Measurements from ENCODE around the gene CASZ1.

CASZ1 gene

DNA sequence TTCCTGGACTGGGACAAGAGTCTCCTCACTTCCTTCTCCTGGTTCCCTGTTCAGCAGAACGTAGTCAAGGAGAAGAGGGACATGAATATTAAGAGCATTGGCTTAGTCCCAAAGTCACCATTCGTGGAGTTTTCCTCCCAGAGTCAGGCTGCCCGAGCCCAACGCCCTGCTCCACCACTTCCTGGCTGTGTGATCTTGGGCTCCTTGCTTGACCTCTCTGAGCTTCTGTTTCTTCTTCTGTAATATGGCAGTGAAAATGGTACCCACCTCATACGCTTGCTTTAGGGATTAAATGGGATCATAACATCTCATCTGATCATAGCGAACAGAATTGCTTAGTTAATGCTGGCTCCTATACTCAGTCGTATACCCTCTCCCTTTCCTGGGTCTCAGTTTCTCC lies 12.0 kb upstream of the CASZ1 start:
- H3K9me3 ChIP-seq (ENCODE audit: low read length), result no peaks in the 10 kb centered on the region

GRCh38 chr1:10806966-10807365 lies 10.5 kb upstream of the CASZ1 start:
- H3K4me3 ChIP-seq (ENCODE audit: low read depth in 1 of 2, low read length in 2 of 2), result no peak overlapping the region
- H3K4me1 ChIP-seq (ENCODE audit: insufficient read depth, low read length), result no peaks in the 10 kb centered on the region
- no peak overlapping the region for H3K9ac ChIP-seq (ENCODE audit: low read length)
- H3K9me3 ChIP-seq (ENCODE audit: low read length), result no peaks in the 10 kb centered on the region
- H3K36me3 ChIP-seq (ENCODE audit: insufficient read depth, low read length), result no peaks in the 10 kb centered on the region
- no peak overlapping the region for H3K27ac ChIP-seq (ENCODE audit: low read depth, low read length)
- peaks cover 0 to 9% of the 10 kb centered on the region in 2 donors for H3K27me3 ChIP-seq (ENCODE audit: control insufficient read depth in 1 of 2, insufficient read depth in 2 of 2, low read length in 2 of 2)

More for the DNA sequence above, 12.0 kb upstream of the CASZ1 start:
- no peaks in the 10 kb centered on the region for H3K36me3 ChIP-seq (ENCODE audit: insufficient read depth, low read length)
- H3K9ac ChIP-seq (ENCODE audit: low read length), result no peak overlapping the region
- no peak overlapping the region for H3K27ac ChIP-seq (ENCODE audit: low read depth, low read length)
- H3K27me3 ChIP-seq (ENCODE audit: control insufficient read depth in 1 of 2, insufficient read depth in 2 of 2, low read length in 2 of 2), result peaks cover 0 to 5% of the 10 kb centered on the region in 2 donors
- no peaks in the 10 kb centered on the region for H3K4me1 ChIP-seq (ENCODE audit: insufficient read depth, low read length)
- no peak overlapping the region for H3K4me3 ChIP-seq (ENCODE audit: low read depth in 1 of 2, low read length in 2 of 2)

DNA sequence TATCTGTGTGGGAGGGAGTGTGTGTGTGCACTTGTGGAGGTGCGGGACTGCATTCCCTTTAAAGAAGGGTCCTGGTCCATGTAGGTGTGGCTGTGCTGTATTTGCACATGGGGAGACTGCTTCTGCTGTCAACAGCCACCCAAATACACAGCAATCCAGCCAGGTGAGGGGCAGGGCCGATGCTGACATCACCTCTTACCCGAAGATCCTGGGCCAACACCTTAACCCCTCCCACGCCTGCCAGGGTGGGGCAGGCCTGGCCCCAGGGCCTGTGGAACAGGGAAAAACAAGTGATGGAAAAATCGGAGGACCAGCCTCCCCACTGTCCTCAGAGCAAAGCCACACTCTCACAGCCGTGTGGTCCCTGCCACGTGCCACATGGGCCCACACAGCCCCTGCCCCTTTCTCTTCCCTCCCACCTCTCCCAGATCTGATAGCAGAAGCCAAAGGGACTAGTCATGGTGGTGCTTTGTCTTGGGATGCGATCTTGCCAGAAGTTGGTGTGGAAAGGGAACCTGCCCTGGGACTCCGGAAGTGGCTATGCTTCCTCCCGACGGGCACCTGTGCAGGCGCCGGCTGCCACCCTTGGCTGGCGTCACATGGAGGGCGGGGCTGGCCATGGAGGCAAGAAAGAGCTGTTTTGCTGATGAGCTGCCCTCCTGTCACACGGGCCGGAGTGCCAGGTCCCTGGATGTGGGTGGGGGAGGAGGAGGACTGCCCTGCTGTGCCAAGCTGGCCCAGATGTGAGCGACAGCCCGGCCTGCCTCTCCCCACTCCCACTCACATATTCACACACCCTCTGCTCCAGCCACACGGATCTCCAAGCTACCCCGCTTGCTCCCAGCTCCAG lies 7.8 kb upstream of the CASZ1 start:
- Histone ChIP-seq H3K4me1 (ENCODE audit: insufficient read depth, low read length) (no peaks in the 10 kb centered on the region), H3K9me3 (ENCODE audit: low read length) (no peaks in the 10 kb centered on the region), H3K4me3 (ENCODE audit: low read depth in 1 of 2, low read length in 2 of 2) (no peak overlapping the region), H3K36me3 (ENCODE audit: insufficient read depth, low read length) (no peaks in the 10 kb centered on the region), H3K9ac (ENCODE audit: low read length) (no peak overlapping the region), H3K27me3 (ENCODE audit: control insufficient read depth in 1 of 2, insufficient read depth in 2 of 2, low read length in 2 of 2) (peaks cover 0 to 9% of the 10 kb centered on the region in 2 donors), H3K27ac (ENCODE audit: low read depth, low read length) (no peak overlapping the region)

- Histone ChIP-seq H3K27ac (ENCODE audit: low read depth, low read length) (no peak overlapping the region), H3K27me3 (ENCODE audit: control insufficient read depth in 1 of 2, insufficient read depth in 2 of 2, low read length in 2 of 2) (peaks cover 0 to 5% of the 10 kb centered on the region in 2 donors), H3K4me3 (ENCODE audit: low read depth in 1 of 2, low read length in 2 of 2) (no peak overlapping the region), H3K9me3 (ENCODE audit: low read length) (no peaks in the 10 kb centered on the region), H3K4me1 (ENCODE audit: insufficient read depth, low read length) (no peaks in the 10 kb centered on the region), H3K9ac (ENCODE audit: low read length) (no peak overlapping the region), H3K36me3 (ENCODE audit: insufficient read depth, low read length) (no peaks in the 10 kb centered on the region)
These were observed 6.7 kb upstream of the CASZ1 start for GRCh38 chr1:10802944-10803715.

DNA sequence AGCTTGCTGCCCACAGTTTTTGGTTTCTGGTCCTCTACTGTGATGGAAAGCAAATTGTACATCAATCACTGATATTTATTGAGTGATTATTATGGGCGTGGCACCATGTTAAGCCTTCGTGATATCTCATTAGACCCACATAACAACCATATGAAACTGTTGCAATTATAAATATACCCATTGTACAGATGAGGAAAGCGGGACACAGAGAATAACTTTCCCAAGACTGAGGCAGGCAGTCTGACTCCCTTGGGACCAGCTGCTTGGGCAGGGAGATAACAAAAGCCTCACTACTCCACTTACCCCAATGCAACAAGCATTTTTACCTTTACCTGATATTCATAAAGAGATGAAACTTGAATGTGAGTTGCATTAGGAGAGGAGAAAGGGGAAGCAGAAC lies 4.3 kb upstream of the CASZ1 start:
- Histone ChIP-seq H3K4me3 (ENCODE audit: low read depth in 1 of 2, low read length in 2 of 2) (no peak overlapping the region), H3K9ac (ENCODE audit: low read length) (no peak overlapping the region)

DNA sequence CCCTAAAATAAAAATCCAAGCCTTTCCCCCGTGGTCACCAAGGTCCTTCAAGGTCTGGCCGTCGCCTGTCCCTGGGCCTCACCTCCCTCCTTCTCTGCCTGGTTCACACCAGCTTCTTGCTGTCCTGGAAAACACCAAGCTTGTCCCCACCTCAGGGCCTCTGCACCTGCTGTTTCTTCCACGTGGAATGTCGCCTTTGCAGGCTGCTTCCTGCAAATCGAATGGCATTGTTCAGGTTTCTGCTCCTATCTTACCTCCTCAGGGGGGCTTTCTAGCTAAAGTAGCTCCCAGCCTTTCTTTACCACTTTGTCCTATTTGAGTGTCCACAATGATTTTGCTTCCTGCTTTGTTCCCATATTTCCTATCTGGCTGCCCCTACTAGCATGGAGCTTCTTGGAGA lies 3.3 kb upstream of the CASZ1 start:
- no peaks in the 10 kb centered on the region for H3K36me3 ChIP-seq (ENCODE audit: insufficient read depth, low read length)
- H3K9ac ChIP-seq (ENCODE audit: low read length), result no peak overlapping the region
- peaks cover 0 to 9% of the 10 kb centered on the region in 2 donors for H3K27me3 ChIP-seq (ENCODE audit: control insufficient read depth in 1 of 2, insufficient read depth in 2 of 2, low read length in 2 of 2)
- H3K9me3 ChIP-seq (ENCODE audit: low read length), result no peaks in the 10 kb centered on the region
- no peak overlapping the region for H3K27ac ChIP-seq (ENCODE audit: low read depth, low read length)
- no peaks in the 10 kb centered on the region for H3K4me1 ChIP-seq (ENCODE audit: insufficient read depth, low read length)
- H3K4me3 ChIP-seq (ENCODE audit: low read depth in 1 of 2, low read length in 2 of 2), result no peak overlapping the region

More for the DNA sequence above, 4.3 kb upstream of the CASZ1 start:
- H3K4me1 ChIP-seq (ENCODE audit: insufficient read depth, low read length), result no peaks in the 10 kb centered on the region
- peaks cover 0 to 4% of the 10 kb centered on the region in 2 donors for H3K27me3 ChIP-seq (ENCODE audit: control insufficient read depth in 1 of 2, insufficient read depth in 2 of 2, low read length in 2 of 2)
- H3K9me3 ChIP-seq (ENCODE audit: low read length), result no peaks in the 10 kb centered on the region
- H3K27ac ChIP-seq (ENCODE audit: low read depth, low read length), result no peak overlapping the region
- H3K36me3 ChIP-seq (ENCODE audit: insufficient read depth, low read length), result no peaks in the 10 kb centered on the region

- H3K4me1 ChIP-seq (ENCODE audit: insufficient read depth, low read length), result peaks cover 11% of the 10 kb centered on the region
- no peaks in the 10 kb centered on the region for H3K36me3 ChIP-seq (ENCODE audit: insufficient read depth, low read length)
- no peaks in the 10 kb centered on the region for H3K9me3 ChIP-seq (ENCODE audit: low read length)
- peak overlapping the region; percentile 78 for H3K27ac ChIP-seq (ENCODE audit: low read depth, low read length)
- peak overlapping the region; percentile 21 for H3K9ac ChIP-seq (ENCODE audit: low read length)
- peaks cover 0 to 5% of the 10 kb centered on the region in 2 donors for H3K27me3 ChIP-seq (ENCODE audit: control insufficient read depth in 1 of 2, insufficient read depth in 2 of 2, low read length in 2 of 2)
- peak overlapping the region; percentile 38 to 64 for H3K4me3 ChIP-seq (ENCODE audit: low read depth in 1 of 2, low read length in 2 of 2)
These were observed 997 bp downstream of the CASZ1 start for GRCh38 chr1:10795276-10796021.

DNA sequence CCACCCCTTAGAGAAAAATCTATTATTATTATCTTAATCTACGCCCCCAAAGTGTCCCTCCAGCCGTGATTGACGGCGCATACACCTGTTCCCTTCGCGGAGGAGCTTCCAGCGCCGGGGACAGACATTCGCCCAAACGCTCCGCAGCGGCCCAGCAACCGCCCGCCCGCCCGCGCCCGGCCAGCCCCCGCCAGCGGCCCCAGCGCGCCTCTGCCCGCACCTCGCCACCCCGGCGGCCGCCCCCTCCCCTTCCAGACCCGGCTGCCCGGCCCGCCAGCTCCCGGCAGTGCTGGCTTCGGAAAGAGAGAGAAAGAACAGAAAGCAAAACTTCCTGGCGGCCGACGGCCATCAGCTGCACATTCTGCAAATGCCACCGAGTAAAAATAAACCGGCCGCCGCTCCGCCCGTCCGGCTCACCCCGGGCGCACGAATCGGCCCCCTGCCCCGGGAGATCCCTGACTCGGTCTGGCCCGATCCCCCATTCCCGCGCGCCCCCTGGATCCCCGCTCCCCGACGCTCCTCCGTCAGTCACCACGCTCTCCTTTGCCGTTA lies 1.6 kb downstream of the CASZ1 start:
- Histone ChIP-seq H3K4me3 (ENCODE audit: low read depth in 1 of 2, low read length in 2 of 2) (peak overlapping the region; percentile 58 to 64), H3K36me3 (ENCODE audit: insufficient read depth, low read length) (no peaks in the 10 kb centered on the region), H3K9ac (ENCODE audit: low read length) (peak overlapping the region; percentile 61), H3K9me3 (ENCODE audit: low read length) (no peaks in the 10 kb centered on the region), H3K4me1 (ENCODE audit: insufficient read depth, low read length) (peaks cover 15% of the 10 kb centered on the region), H3K27me3 (ENCODE audit: control insufficient read depth in 1 of 2, insufficient read depth in 2 of 2, low read length in 2 of 2) (peaks cover 4 to 5% of the 10 kb centered on the region in 2 donors), H3K27ac (ENCODE audit: low read depth, low read length) (peak overlapping the region; percentile 84)

GRCh38 chr1:10793129-10793651 lies 3.3 kb downstream of the CASZ1 start:
- Histone ChIP-seq H3K4me3 (ENCODE audit: low read depth in 1 of 2, low read length in 2 of 2) (peak overlapping the region; percentile 45 to 58), H3K27me3 (ENCODE audit: control insufficient read depth in 1 of 2, insufficient read depth in 2 of 2, low read length in 2 of 2) (peaks cover 5% of the 10 kb centered on the region in 2 donors)

GRCh38 chr1:10791105-10791951 lies 5.1 kb downstream of the CASZ1 start:
- Histone ChIP-seq H3K4me1 (ENCODE audit: insufficient read depth, low read length) (peaks cover 48% of the 10 kb centered on the region), H3K9me3 (ENCODE audit: low read length) (no peaks in the 10 kb centered on the region), H3K27ac (ENCODE audit: low read depth, low read length) (peak overlapping the region; percentile 70), H3K4me3 (ENCODE audit: low read depth in 1 of 2, low read length in 2 of 2) (no peak overlapping the region), H3K9ac (ENCODE audit: low read length) (peak overlapping the region; percentile 58), H3K36me3 (ENCODE audit: insufficient read depth, low read length) (no peaks in the 10 kb centered on the region), H3K27me3 (ENCODE audit: control insufficient read depth in 1 of 2, insufficient read depth in 2 of 2, low read length in 2 of 2) (peaks cover 5% of the 10 kb centered on the region in 2 donors)

More at GRCh38 chr1:10793129-10793651, 3.3 kb downstream of the CASZ1 start:
- H3K9me3 ChIP-seq (ENCODE audit: low read length), result no peaks in the 10 kb centered on the region
- H3K36me3 ChIP-seq (ENCODE audit: insufficient read depth, low read length), result no peaks in the 10 kb centered on the region
- H3K4me1 ChIP-seq (ENCODE audit: insufficient read depth, low read length), result peaks cover 31% of the 10 kb centered on the region
- no peak overlapping the region for H3K9ac ChIP-seq (ENCODE audit: low read length)
- H3K27ac ChIP-seq (ENCODE audit: low read depth, low read length), result peak overlapping the region; percentile 84

Measured in muscle layer of colon (tissue), 2 donors.